T-helper 9 cell (primary cell): ENCODE results near the gene TCF23.
"Not testable (repeated sequence)": the region's sequence is repeated elsewhere in the genome, so short reads cannot be mapped to it uniquely, and the experiment has no call there.

Source experiments
- DNase-seq: peaks from one replicate; pipeline ENCODE4 v3.0.0-alpha.2; 2020

The TCF23 gene

DNA sequence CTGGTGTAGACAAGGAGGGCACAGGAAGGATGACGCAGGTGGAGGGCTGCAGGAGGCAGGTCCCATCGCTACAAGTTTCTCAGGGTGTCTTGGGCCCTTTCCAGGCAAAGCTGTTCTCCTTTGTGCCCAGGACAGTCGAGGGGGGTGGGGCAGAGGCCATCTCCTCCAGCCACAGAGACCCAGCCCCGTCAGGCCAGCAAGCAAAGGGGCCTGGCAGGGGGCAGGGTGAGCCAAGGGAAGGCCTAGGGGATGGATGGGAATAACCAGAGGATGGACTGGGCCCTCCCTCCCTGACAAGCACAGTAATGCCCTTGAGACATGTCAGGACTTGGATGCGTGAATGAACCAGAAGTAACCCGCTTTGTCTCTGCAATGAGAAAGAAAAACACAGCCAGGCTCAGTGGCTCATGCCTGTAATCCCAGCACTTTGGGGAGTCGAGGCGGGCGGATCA, 6.3 kb downstream of the TCF23 start:
- DNase-seq: no peak

GRCh38 chr2:27158468-27158867, 9.7 kb downstream of the TCF23 start:
- no peak for DNase-seq

- no peak for DNase-seq
Observed at GRCh38 chr2:27159271-27159670, 10.5 kb downstream of the TCF23 start.

GRCh38 chr2:27160191-27160590, 11.4 kb downstream of the TCF23 start:
- DNase-seq: no peak

GRCh38 chr2:27162151-27163121, 13.6 kb downstream of the TCF23 start:
- no peak for DNase-seq

GRCh38 chr2:27164960-27165763, 16.4 kb downstream of the TCF23 start:
- DNase-seq: no peak

DNA sequence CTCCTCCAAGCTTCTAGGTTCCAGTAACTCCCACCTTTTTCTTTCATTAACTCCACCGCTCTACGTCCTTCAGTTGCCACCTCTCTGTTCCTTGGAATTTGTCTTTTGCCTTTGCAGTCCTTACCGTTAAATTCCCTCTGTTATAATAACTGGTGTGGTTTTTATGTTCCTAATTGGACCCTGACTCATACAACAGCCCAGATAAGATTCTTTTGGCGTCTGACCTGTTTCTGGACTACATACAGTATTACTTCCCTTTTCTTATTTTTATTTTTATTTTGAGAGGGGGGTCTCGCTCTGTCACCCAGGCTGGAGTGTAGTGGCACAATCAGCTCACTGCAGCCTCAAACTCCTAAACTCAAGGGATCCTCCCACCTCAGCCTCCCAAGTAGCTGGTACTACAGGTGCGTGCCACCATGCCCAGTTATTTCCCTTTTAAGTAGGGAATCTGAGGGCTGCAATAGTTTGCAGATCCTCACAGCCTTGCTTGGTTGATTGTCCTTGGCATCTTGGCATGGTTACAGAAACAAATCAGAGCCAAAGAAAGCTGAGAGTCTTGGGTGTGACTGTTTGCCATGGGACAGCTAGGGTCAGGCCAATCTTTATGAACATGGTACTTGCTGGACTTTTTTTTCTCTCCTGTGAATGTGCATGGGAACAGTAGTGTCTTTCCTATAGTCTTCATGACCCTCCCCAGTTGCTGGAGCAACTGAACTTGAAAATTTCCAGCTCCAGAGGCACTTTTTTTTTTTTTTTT, 22.0 kb downstream of the TCF23 start:
- DNase-seq: no peak

DNA sequence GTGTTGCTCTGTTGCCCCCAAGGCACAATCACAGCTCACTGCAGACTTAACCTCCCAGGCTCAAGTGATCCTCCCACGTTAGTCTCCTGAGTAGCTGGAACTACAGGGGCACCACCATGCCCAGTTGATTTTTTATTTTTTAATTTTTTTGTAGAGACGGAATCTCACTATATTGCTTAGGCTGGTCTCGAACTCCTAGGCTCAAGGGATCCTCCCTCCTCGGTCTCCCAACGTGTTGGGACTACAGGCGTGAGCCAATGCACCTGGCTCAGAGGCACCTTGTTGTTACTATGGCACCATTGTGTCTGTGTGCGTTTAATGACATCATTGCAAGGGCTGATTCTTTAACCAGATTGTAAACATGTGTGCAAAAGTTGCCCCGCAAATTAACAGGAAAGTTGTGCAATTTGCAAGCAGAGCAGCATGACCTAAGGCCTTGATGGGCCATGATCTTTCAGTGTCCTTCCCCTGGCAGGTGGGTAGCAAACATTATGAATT, 22.6 kb downstream of the TCF23 start:
- DNase-seq: no peak

DNA sequence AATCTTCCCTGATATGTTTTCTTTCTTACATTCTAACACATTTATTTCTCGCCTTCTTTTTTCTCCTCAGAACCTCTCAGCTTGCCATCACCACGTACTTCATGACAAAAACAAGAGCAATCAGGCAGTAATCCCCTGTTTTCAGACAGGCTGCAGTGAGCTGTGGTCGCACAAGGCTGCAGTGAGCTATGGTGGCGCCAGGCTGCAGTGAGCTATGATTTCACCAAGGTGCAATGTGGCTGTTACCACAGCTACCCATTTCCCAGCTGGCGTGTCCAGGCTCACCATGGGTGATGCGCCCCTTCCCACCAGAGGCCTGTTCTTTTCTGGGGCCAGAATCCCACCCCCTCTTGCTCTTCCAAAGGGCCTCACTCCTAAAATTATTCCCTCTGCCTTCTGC, 25.8 kb downstream of the TCF23 start:
- no peak for DNase-seq

DNA sequence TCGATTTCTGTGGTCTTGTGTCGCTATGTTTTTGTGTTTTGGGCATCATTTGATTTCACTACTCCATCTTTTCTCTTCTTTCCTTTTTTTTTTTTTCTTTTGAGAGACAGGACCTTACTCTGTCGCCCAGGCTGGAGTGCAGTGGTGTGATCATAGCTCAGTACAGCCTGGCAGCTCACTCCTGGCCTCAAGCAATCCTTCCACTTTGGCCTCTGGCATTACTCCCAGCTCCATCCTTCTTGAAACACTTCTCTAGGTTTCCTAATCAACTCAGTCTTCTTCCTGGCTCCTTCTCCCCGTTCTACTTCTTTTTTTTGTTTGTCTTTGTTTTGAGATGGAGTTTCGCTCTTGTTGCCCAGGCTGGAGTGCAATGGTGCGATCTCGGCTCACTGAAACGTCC, 26.5 kb downstream of the TCF23 start:
- DNase-seq: no peak

GRCh38 chr2:27175781-27176180, 27.0 kb downstream of the TCF23 start:
- not testable (repeated sequence) for DNase-seq

- no peak for DNase-seq
Observed at GRCh38 chr2:27177441-27178351, 28.9 kb downstream of the TCF23 start.

DNA sequence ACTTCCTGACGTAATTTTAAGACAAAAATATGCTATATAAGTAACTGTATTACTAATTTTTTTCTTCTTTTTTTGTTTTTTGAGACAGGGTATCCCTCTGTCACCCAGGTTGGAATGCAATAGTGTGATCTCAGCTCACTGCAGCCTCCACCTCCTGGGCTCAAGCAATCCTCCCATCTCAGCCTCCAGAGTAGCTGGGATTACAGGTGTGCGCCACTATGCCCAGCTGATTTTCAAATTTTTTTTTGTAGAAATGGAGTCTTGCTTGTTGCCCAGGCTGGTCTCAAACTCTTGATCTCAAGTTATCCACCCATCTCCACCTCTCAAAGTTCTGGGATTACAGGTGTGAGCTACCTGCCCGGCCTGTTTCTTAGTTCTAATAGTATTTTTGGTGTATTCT, 29.7 kb downstream of the TCF23 start:
- DNase-seq: no peak

DNA sequence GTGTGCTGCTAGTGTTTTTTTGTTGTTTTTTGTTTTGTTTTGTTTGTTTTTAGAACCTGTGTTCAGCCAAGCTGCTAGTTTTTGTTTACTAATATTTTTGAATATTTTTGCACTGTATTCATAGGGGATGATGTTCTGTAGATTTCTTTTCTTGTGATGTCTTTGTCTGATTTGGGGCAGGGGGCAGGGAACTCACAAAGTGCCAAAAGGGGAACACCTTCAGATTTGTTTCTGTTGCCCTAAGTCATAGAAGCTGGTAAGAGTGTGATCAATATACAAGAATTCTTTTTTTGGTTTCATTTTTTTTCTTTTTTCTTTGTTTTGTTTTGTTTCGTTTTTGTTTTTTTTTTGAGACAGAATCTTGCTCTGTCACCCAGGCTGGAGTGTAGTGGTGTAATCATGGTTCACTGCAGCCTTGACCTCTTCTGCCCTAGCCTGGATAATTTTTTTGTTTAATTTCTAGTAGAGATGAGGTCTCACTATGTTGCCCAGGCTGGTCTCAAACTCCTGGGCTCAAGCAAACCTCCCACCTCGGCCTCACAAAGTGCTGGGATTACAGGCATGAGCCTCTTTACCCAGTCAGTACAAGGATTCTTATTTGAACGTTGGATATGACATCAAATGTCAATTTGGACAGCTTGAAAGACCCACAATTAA, 30.7 kb downstream of the TCF23 start:
- no peak for DNase-seq

DNA sequence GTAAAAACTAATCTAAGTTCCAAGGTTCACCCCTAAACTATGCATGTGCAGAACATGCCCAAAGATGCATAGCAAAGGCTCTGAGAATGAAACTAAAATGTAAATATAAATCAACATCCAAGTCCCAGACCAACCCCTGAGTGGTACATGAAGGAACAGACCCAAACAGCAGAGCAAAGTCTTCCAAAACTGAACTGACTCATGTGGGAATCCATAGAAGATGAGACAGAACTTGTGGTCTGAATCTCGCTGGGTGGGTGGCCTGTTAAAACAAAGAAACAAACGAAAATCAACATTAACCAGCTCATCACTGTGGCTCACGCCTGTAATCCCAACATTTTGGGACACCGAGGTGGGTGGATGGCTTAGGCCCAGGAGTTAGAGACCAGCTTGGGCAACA, 33.5 kb downstream of the TCF23 start:
- DNase-seq: no peak

DNA sequence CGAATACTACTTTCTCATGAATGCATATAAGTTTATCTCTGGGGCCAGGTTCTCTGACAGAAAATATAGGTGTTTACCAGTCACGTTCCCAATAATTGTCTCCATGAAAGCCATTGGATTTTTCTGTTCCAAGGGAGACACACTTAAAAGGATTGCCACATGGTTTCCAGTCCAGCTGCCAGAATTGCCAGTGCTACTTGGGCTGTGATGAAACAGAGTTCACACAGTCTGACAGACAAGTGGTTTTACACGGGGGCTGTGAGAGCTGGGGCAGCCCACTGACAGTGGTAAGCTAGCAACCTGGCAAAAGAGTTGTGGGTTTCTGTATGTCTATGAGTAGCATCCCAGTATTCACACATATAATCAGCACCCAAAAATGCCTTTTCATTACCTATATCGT, 35.3 kb downstream of the TCF23 start:
- DNase-seq: no peak

DNA sequence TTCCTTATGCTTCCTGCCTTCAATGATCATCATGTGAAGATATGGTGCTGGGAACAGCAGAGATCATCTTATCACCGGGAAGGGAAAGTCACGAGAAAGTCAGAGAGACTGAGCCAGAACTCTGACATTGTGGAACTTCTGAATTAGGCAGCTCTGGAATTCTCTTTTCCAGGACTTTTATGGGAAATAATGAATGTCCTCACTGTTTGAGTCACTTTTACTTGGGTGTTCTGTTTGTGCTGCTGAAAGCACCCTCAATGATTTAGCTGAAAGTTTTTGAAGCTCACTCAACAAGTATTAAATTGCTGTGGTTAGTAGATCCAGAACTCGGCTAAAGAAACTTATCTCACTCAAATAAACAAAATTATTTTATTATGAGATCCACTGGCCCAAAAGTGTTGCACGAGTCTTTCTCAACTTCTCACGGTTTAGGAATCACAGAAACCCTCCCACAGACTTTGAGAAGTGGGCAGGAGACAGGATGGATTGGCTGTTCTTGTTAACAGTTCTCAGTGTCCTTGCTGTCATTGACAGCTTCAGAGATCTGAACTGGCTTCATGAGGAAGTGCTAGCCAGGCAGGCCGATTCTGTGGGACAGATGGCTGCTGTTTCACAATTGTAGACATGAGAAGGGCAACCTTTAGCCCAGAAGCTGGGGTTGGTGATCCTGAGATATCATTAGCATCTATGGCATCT, 36.7 kb downstream of the TCF23 start:
- no peak for DNase-seq

DNA sequence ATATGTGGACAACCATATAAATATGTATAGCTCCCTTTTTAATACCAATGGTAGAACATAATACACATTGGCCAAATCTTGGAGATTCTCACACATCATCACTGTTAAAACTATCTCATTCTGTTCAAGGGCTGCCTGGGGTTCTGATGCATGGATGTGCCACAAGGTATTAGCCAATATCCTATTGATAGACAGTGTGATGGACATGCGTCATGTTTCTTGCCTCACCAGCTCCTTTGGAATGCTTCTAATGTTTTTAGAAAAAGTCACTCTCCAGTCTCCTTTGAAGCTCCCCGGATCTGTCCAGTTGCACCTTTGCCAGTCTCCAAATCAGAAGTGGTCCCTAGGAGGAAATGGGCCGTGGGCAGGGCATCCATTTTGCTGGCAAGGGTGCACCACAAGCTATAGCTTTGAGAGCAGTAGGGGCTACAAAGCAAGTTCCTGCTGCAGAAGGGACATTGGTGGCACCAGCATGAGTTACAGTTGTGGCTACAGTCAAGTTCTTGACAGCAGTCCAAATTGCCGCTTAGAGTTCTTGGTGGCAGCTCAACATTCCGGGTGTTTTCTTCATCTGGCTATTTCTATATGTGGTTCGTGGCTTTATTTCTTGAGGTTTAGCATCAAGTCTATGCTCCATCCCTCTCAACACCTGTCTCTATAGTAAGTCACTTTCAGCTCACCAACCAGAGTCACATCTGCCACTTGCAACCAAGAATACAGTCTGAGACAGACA, 38.0 kb downstream of the TCF23 start:
- no peak for DNase-seq

DNA sequence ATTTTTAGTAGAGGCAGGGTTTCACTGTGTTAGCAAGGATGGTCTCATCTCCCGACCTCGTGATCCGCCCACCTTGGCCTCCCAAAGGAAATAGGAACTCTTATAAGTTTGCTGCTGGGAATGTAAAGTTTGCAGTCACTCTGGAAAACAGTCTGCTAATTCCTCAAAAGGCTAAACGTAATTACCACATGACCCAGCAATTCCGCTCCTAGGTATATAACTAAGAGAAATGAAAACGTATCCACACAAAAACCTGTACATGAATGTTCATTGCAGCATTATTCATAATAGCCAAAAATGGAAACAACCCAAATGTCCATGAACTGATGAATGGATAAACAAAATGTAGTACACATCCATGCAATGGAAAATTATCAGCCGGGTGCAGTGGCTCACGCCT, 41.2 kb downstream of the TCF23 start:
- DNase-seq: no peak
